SK-N-SH treated with all-trans-retinoic acid at 6 μM for 48 hours (cell line): ENCODE measurements around the gene ALS2.

Source experiments
- ATAC-seq: fragments of 200-7000 bp; cut with Tn5 transposase; 3 replicates; pipeline ENCODE4 v1.9.1; 2020; ENCODE audit warnings: mild to moderate bottlenecking, moderate library complexity
- BACH2 ChIP-seq: fragments of 250-450 bp; sonication (Bioruptor Pico); IDR thresholded peaks from 2 replicates; pipeline ENCODE4 v1.9.0; 2021; ENCODE audit warnings: mild to moderate bottlenecking, borderline replicate concordance
- CSDC2 ChIP-seq: fragments of 250-450 bp; sonication (Bioruptor Pico); IDR thresholded peaks from 2 replicates; pipeline ENCODE4 v1.5.0; 2020; ENCODE audit warnings: mild to moderate bottlenecking, moderate library complexity
- ESRRG ChIP-seq: fragments of 250-450 bp; sonication (Bioruptor Pico); IDR thresholded peaks from 2 replicates; pipeline ENCODE4 v1.6.1; 2021; ENCODE audit warnings: mild to moderate bottlenecking
- GLIS3 ChIP-seq: fragments of 250-450 bp; sonication (Bioruptor Pico); IDR thresholded peaks from 2 replicates; pipeline ENCODE4 v1.5.0; 2020; ENCODE audit warnings: mild to moderate bottlenecking, moderate library complexity
- ISL1 ChIP-seq: fragments of 250-450 bp; sonication (Bioruptor Pico); IDR thresholded peaks from 2 replicates; pipeline ENCODE4 v2.1.2; 2022; ENCODE audit warnings: mild to moderate bottlenecking, moderate library complexity
- OSR1 ChIP-seq: fragments of 250-450 bp; sonication (Bioruptor Pico); IDR thresholded peaks from 2 replicates; pipeline ENCODE4 v1.8.0; 2022; ENCODE audit warnings: moderate library complexity, mild to moderate bottlenecking, inconsistent platforms
- PATZ1 ChIP-seq: fragments of 250-450 bp; sonication (Bioruptor Pico); IDR thresholded peaks from 2 replicates; pipeline ENCODE4 v1.8.0; 2020; ENCODE audit warnings: mild to moderate bottlenecking, moderate library complexity, borderline replicate concordance
- PPARA ChIP-seq: fragments of 250-450 bp; sonication (Bioruptor Pico); IDR thresholded peaks from 2 replicates; pipeline ENCODE4 v1.5.0; 2020; ENCODE audit warnings: mild to moderate bottlenecking, borderline replicate concordance
- RARB ChIP-seq: fragments of 250-450 bp; sonication (Bioruptor Pico); IDR thresholded peaks from 2 replicates; pipeline ENCODE4 v1.8.0; 2021; ENCODE audit warnings: mild to moderate bottlenecking, moderate library complexity
- SNAI2 ChIP-seq: fragments of 250-450 bp; sonication (Bioruptor Pico); IDR thresholded peaks from 2 replicates; pipeline ENCODE4 v1.5.0; 2020; ENCODE audit warnings: mild to moderate bottlenecking, moderate library complexity
- TCF4 ChIP-seq: fragments of 250-450 bp; sonication (Bioruptor Pico); IDR thresholded peaks from 2 replicates; pipeline ENCODE4 v1.8.0; 2021; ENCODE audit warnings: mild to moderate bottlenecking, moderate library complexity, borderline replicate concordance
- TOX ChIP-seq: fragments of 250-450 bp; sonication (Bioruptor Pico); IDR thresholded peaks from 2 replicates; pipeline ENCODE4 v1.8.0; 2021; ENCODE audit warnings: mild to moderate bottlenecking, moderate library complexity, borderline replicate concordance
- TSHZ2 ChIP-seq: fragments of 250-450 bp; sonication (Bioruptor Pico); IDR thresholded peaks from 2 replicates; pipeline ENCODE4 v1.5.0; 2020; ENCODE audit warnings: mild to moderate bottlenecking, moderate library complexity
- ZC3H10 ChIP-seq: fragments of 250-450 bp; sonication (Bioruptor Pico); IDR thresholded peaks from 2 replicates; pipeline ENCODE4 v1.5.1; 2021; ENCODE audit warnings: mild to moderate bottlenecking, moderate library complexity
- ZFP3 ChIP-seq: fragments of 250-450 bp; sonication (Bioruptor Pico); IDR thresholded peaks from 2 replicates; pipeline ENCODE4 v1.5.0; 2020; ENCODE audit warnings: mild to moderate bottlenecking, moderate library complexity
- ZFP30 ChIP-seq: fragments of 450-650 bp; formaldehyde crosslinking; IDR thresholded peaks from 2 replicates; pipeline ENCODE4 v1.5.0; 2022; ENCODE audit warnings: mild to moderate bottlenecking, moderate library complexity
- ZNF565 ChIP-seq: fragments of 450-650 bp; formaldehyde crosslinking; conservative IDR thresholded peaks from 2 replicates; pipeline ENCODE4 v1.5.0; 2020; ENCODE audit warnings: low read depth, mild to moderate bottlenecking, moderate library complexity
- ZNF70 ChIP-seq: fragments of 450-650 bp; formaldehyde crosslinking; IDR thresholded peaks from 2 replicates; pipeline ENCODE4 v1.5.0; 2020; ENCODE audit warnings: mild to moderate bottlenecking, moderate library complexity
- ZNF8 ChIP-seq: fragments of 450-650 bp; formaldehyde crosslinking; IDR thresholded peaks from 2 replicates; pipeline ENCODE4 v1.5.0; 2020; ENCODE audit warnings: mild to moderate bottlenecking, moderate library complexity
- TF ChIP-seq, protein P1 (sequence below): fragments of 250-450 bp; sonication (Bioruptor Pico); IDR thresholded peaks from 2 replicates; pipeline ENCODE4 v1.8.0; 2021; ENCODE audit warnings: low read depth, mild to moderate bottlenecking, moderate library complexity, borderline replicate concordance
- TF ChIP-seq, protein P2 (sequence below): fragments of 250-450 bp; sonication (Bioruptor Pico); IDR thresholded peaks from 2 replicates; pipeline ENCODE4 v1.5.1; 2021; ENCODE audit warnings: mild to moderate bottlenecking, moderate library complexity
- TF ChIP-seq, protein P3 (sequence below): fragments of 250-450 bp; sonication (Bioruptor Pico); IDR thresholded peaks from 2 replicates; pipeline ENCODE4 v1.5.1; 2020; ENCODE audit warnings: low read depth, mild to moderate bottlenecking, moderate library complexity

Gene ALS2

DNA sequence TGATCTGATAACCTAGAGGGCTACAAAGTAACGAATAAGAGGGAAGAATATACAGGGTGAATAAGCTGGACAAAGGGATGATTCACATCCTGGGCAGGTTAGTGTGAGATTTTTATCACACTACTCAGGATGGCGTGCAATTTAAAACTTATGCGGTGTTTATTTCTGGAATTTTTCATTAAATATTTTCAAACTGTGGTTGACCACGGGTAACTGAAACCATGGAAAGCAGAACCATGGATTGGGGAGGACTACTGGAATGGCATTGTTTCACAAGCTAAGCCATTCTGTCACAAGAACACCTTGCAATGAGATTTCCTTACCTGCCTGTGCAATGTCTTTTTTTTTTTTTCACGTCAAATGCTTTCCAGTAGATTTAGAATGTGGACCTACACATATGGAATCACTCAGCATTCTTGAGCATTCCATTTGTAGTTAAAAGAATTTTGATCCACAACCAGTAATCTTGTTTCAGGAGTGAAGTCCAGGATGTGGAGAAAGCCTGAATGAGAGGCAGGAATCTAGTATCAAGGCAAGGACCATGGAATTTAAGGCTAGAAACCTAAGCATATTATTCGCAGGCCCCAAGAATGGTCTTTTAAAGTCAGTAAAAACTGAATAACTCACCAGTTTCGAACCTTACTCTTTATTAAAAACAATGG lies 17.6 kb upstream of the ALS2 start:
- peak; percentile 87 for ATAC-seq

GRCh38 chr2:201797175-201797840 lies 16.6 kb upstream of the ALS2 start:
- ATAC-seq: peak; percentile 32
- TF ChIP-seq ZFP3 (CRISPR knock-in tag) (no peak), TCF4 (no peak), SNAI2 (CRISPR knock-in tag) (no peak), ZFP30 (CRISPR knock-in tag) (no peak), GLIS3 (no peak), ZNF565 (CRISPR knock-in tag) (no peak), RARB (CRISPR knock-in tag) (no peak), BACH2 (CRISPR knock-in tag) (no peak), PATZ1 (CRISPR knock-in tag) (no peak), TSHZ2 (CRISPR knock-in tag) (no peak), CSDC2 (CRISPR knock-in tag) (no peak), TOX (no peak), ZC3H10 (CRISPR knock-in tag) (no peak), ESRRG (CRISPR knock-in tag) (no peak), ZNF70 (CRISPR knock-in tag) (no peak), OSR1 (CRISPR knock-in tag) (no peak), ZNF8 (CRISPR knock-in tag) (no peak)
- TF ChIP-seq, protein P1, sequence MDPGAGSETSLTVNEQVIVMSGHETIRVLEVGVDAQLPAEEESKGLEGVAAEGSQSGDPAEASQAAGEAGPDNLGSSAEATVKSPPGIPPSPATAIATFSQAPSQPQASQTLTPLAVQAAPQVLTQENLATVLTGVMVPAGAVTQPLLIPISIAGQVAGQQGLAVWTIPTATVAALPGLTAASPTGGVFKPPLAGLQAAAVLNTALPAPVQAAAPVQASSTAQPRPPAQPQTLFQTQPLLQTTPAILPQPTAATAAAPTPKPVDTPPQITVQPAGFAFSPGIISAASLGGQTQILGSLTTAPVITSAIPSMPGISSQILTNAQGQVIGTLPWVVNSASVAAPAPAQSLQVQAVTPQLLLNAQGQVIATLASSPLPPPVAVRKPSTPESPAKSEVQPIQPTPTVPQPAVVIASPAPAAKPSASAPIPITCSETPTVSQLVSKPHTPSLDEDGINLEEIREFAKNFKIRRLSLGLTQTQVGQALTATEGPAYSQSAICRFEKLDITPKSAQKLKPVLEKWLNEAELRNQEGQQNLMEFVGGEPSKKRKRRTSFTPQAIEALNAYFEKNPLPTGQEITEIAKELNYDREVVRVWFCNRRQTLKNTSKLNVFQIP (CRISPR knock-in tag): no peak
- TF ChIP-seq, protein P2, sequence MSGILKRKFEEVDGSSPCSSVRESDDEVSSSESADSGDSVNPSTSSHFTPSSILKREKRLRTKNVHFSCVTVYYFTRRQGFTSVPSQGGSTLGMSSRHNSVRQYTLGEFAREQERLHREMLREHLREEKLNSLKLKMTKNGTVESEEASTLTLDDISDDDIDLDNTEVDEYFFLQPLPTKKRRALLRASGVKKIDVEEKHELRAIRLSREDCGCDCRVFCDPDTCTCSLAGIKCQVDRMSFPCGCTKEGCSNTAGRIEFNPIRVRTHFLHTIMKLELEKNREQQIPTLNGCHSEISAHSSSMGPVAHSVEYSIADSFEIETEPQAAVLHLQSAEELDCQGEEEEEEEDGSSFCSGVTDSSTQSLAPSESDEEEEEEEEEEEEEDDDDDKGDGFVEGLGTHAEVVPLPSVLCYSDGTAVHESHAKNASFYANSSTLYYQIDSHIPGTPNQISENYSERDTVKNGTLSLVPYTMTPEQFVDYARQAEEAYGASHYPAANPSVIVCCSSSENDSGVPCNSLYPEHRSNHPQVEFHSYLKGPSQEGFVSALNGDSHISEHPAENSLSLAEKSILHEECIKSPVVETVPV: no peak

More for the DNA sequence above, 17.6 kb upstream of the ALS2 start:
- TF ChIP-seq GLIS3: no peak
- TF ChIP-seq ISL1 (CRISPR knock-in tag): peak; percentile 56
- TF ChIP-seq, all 23 proteins: peak for 1

DNA sequence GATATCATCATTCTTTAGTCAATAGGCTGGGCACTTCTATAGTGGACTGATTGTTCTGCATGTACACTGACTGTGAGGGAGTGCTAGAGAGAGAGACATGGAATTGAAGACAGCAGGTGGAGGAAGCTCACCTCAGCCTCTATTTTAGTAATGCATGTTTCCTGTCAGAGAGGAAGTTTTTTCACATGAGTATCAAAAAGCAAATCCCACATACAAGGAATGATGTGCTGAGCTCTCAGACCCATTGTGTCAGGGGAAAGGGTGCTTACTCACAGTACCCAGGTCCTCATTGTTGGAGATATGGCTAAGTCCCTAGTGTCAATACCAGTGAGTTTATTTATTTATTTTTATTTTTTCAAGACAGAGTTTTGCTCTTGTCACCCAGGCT lies 15.7 kb upstream of the ALS2 start:
- ATAC-seq: no peak
- TF ChIP-seq PPARA (CRISPR knock-in tag): no peak
- TF ChIP-seq ZNF565 (CRISPR knock-in tag): no peak
- TF ChIP-seq RARB (CRISPR knock-in tag): no peak
- TF ChIP-seq, protein P3, sequence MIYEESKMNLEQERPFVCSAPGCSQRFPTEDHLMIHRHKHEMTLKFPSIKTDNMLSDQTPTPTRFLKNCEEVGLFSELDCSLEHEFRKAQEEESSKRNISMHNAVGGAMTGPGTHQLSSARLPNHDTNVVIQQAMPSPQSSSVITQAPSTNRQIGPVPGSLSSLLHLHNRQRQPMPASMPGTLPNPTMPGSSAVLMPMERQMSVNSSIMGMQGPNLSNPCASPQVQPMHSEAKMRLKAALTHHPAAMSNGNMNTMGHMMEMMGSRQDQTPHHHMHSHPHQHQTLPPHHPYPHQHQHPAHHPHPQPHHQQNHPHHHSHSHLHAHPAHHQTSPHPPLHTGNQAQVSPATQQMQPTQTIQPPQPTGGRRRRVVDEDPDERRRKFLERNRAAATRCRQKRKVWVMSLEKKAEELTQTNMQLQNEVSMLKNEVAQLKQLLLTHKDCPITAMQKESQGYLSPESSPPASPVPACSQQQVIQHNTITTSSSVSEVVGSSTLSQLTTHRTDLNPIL (CRISPR knock-in tag): no peak
- no peak for TF ChIP-seq ZFP3 (CRISPR knock-in tag)
- no peak for TF ChIP-seq ISL1 (CRISPR knock-in tag)
- TF ChIP-seq, protein P2: no peak
- no peak for TF ChIP-seq OSR1 (CRISPR knock-in tag)
- TF ChIP-seq ZC3H10 (CRISPR knock-in tag): no peak
- no peak for TF ChIP-seq TCF4
- no peak for TF ChIP-seq PATZ1 (CRISPR knock-in tag)
- TF ChIP-seq, protein P1 (CRISPR knock-in tag): no peak
- TF ChIP-seq ESRRG (CRISPR knock-in tag): no peak
- TF ChIP-seq BACH2 (CRISPR knock-in tag): no peak
- TF ChIP-seq SNAI2 (CRISPR knock-in tag): no peak
